Measurements from ENCODE around the gene CAMKMT. TPM values are rescaled to one million over a fixed set of nuclear protein-coding genes. Genes with fewer than 3 reads are reported as not detected.

CAMKMT gene
- total RNA-seq, 5 donors from 2014 or later (not counting 1 experiment from before 2014, with no cell fraction given) = 11.9 to 20.2 (median 16.5) TPM

- H3K27me3 Mint-ChIP-seq = no peaks in the 10 kb centered on the region
- H3K9me3 ChIP-seq = no peaks in the 10 kb centered on the region
- ChIA-PET CTCF (no interaction called here), POLR2A (no interaction called here)
- no peaks in the 10 kb centered on the region for H3K27me3 ChIP-seq (replicated peaks in 1 of 2; ENCODE audit: control insufficient read depth in 2 of 2, extremely low read depth in 1 of 2, insufficient read depth in 2 of 2, low read length in 1 of 2)
- DNase-seq = no peak
- no peaks in the 10 kb centered on the region for H3K36me3 ChIP-seq (ENCODE audit: control insufficient read depth in 2 of 2, extremely low read depth in 1 of 2, insufficient read depth in 1 of 2, low read length in 1 of 2)
- WGBS (ENCODE audit: insufficient coverage) = 100% methylated on average over 1 of the region's 2 CpGs
- H3K27ac ChIP-seq (ENCODE audit: low read length) = no peak overlapping the region
- H3K27ac Mint-ChIP-seq = no peak overlapping the region
- H3K9me3 Mint-ChIP-seq = peaks cover 0 to 3% (median 0%) of the 10 kb centered on the region in 3 donors
- no peak for ATAC-seq (replicated peaks in 1 of 4)
- peaks cover 0 to 19% (median 0%) of the 10 kb centered on the region in 3 donors for H3K4me1 Mint-ChIP-seq
- H3K4me1 ChIP-seq (ENCODE audit: control insufficient read depth in 1 of 2, extremely low read depth in 1 of 2, insufficient read depth in 2 of 2, low read length in 2 of 2) = peaks cover 4 to 26% of the 10 kb centered on the region in 2 experiments
- H3K4me3 Mint-ChIP-seq = no peak overlapping the region
- H3K36me3 Mint-ChIP-seq = peaks cover 12% of the 10 kb centered on the region
- no peak overlapping the region for H3K4me3 ChIP-seq (ENCODE audit: control insufficient read depth in 1 of 2, extremely low read depth in 1 of 2, low read length in 1 of 2)
These were observed 258.6 kb downstream of the CAMKMT start for GRCh38 chr2:44620189-44620990.

DNA sequence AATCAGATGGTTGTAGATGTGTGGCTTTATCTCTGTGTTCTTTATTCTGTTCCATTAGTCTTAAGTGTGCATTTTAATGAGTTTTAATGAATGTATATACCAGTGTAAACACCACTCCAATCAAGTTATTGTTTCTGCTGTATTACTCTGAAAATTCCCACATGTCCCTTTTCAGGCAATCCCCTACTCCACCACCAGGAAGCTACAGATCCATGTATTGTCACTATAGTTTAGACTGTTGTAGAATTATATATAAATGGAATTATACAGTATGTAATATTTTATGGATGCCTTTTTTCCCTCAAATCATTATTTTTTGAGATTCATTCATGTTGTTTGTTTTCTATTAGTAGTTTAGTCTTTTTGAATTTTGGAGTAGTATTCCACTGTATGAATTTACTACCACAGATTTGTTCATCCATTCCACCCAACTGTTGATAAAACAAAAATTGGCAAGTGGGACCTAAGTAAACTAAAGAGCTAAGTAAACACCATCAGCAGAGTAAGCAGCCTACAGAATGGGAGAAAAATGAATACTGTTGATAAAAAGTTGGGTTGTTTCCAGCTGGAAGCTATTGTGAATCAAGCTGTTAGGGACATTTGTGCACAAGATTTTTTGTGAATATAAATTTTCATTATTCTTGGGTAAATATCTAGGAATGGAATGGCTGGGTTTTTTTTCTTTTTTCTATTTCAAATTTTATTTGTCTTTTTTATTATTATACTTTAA lies 262.0 kb downstream of the CAMKMT start:
- Histone ChIP-seq H3K27me3 (replicated peaks in 1 of 2; ENCODE audit: control insufficient read depth in 2 of 2, extremely low read depth in 1 of 2, insufficient read depth in 2 of 2, low read length in 1 of 2) (no peaks in the 10 kb centered on the region), H3K4me3 (ENCODE audit: control insufficient read depth in 1 of 2, extremely low read depth in 1 of 2, low read length in 1 of 2) (no peak overlapping the region), H3K4me1 (ENCODE audit: control insufficient read depth in 1 of 2, extremely low read depth in 1 of 2, insufficient read depth in 2 of 2, low read length in 2 of 2) (no peaks in the 10 kb centered on the region), H3K27ac (ENCODE audit: low read length) (no peak overlapping the region), H3K36me3 (ENCODE audit: control insufficient read depth in 2 of 2, extremely low read depth in 1 of 2, insufficient read depth in 1 of 2, low read length in 1 of 2) (no peaks in the 10 kb centered on the region), H3K9me3 (no peaks in the 10 kb centered on the region)
- no peak overlapping the region for H3K27ac Mint-ChIP-seq
- no peaks in the 10 kb centered on the region for H3K27me3 Mint-ChIP-seq
- ChIA-PET CTCF (no interaction called here), POLR2A (no interaction called here)
- peaks cover 0 to 17% (median 2%) of the 10 kb centered on the region in 3 donors for H3K9me3 Mint-ChIP-seq
- H3K36me3 Mint-ChIP-seq = peaks cover 21% of the 10 kb centered on the region
- H3K4me1 Mint-ChIP-seq = peaks cover 0 to 2% (median 0%) of the 10 kb centered on the region in 3 donors
- DNase-seq (no peak), ATAC-seq (replicated peaks in 1 of 4) (no peak)
- no peak overlapping the region for H3K4me3 Mint-ChIP-seq

DNA sequence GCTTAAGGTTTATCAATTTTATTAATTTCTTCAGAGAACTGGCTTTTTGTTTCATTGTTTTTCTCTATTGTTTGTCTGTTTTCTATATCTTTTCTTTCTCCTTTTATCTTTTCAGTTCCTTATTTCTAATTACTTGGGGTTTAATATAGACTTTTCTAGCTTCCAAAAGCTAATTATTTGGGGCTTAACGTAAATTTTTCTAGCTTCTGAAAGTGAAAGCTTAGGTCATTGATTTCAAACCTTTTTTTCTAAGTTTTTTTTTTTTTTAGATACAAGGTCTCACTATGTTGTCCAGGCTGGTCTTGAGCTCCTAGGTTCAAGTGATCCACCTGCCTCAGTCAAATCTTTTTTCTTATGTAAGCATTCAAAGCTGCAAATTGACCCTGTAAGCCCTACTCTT lies 266.6 kb downstream of the CAMKMT start:
- ChIA-PET POLR2A (interaction anchor here in 1 of 2 donors (0.6 kb wide), 1 partner anchor 356 kb away, joined by 3 read pairs; no protein-coding TSS in a partner anchor), CTCF (interaction anchor here in 1 of 2 donors (0.6 to 0.7 kb wide), 2 partner anchors 30 to 254 kb away, joined by 3 to 6 read pairs; no protein-coding TSS in a partner anchor)
- DNase-seq = no peak
- Mint-ChIP-seq H3K27ac (no peak overlapping the region), H3K9me3 (peaks cover 0 to 14% (median 2%) of the 10 kb centered on the region in 3 donors), H3K4me3 (no peak overlapping the region), H3K27me3 (no peaks in the 10 kb centered on the region), H3K4me1 (peaks cover 0 to 2% (median 0%) of the 10 kb centered on the region in 3 donors), H3K36me3 (peaks cover 24% of the 10 kb centered on the region)
- Histone ChIP-seq H3K4me3 (ENCODE audit: control insufficient read depth in 1 of 2, extremely low read depth in 1 of 2, low read length in 1 of 2) (no peak overlapping the region), H3K27me3 (replicated peaks in 1 of 2; ENCODE audit: control insufficient read depth in 2 of 2, extremely low read depth in 1 of 2, insufficient read depth in 2 of 2, low read length in 1 of 2) (no peaks in the 10 kb centered on the region), H3K27ac (ENCODE audit: low read length) (no peak overlapping the region), H3K9me3 (no peaks in the 10 kb centered on the region), H3K36me3 (ENCODE audit: control insufficient read depth in 2 of 2, extremely low read depth in 1 of 2, insufficient read depth in 1 of 2, low read length in 1 of 2) (no peaks in the 10 kb centered on the region), H3K4me1 (ENCODE audit: control insufficient read depth in 1 of 2, extremely low read depth in 1 of 2, insufficient read depth in 2 of 2, low read length in 2 of 2) (no peaks in the 10 kb centered on the region)
- no peak for ATAC-seq (replicated peaks in 1 of 4)
- WGBS (ENCODE audit: insufficient coverage) = no CpG with 5 or more reads among the region's 1 CpG

DNA sequence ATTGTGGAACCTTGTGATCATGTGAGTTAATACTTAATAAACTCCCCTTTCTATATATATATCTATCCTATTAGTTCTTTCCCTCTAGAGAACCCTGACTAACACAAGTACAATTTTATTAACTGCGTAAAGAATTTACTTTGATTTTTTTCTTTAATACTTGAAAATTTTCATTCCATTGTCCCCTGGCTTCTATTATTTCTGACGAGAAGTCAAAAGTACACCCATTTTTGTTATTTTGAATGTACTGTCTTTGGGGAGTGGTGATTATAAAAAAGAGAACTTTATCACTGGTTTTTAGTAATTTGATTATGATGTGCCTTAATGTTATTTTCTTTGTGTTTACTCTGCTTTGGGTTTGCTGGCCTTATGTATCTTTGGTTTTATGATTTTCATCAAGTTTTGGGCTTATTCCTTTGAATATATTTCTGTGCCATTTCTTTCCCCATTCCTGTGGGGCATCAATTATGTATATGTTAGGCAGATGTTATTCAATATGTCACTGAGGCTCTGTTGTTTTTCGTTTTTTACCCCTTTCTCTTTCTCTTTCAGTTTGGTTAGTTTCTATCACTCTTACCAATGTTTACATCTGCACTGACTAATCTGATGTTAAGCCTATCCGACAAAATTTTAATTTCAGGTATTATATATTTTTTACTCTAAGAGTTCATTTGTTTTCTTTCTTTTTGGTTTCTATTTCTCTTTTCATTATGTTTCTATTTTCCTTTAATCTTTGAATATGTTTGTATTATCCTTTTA lies 271.4 kb downstream of the CAMKMT start:
- Histone ChIP-seq H3K27me3 (replicated peaks in 1 of 2; ENCODE audit: control insufficient read depth in 2 of 2, extremely low read depth in 1 of 2, insufficient read depth in 2 of 2, low read length in 1 of 2) (no peaks in the 10 kb centered on the region), H3K4me3 (ENCODE audit: control insufficient read depth in 1 of 2, extremely low read depth in 1 of 2, low read length in 1 of 2) (no peak overlapping the region), H3K4me1 (ENCODE audit: control insufficient read depth in 1 of 2, extremely low read depth in 1 of 2, insufficient read depth in 2 of 2, low read length in 2 of 2) (no peaks in the 10 kb centered on the region), H3K27ac (ENCODE audit: low read length) (no peak overlapping the region), H3K36me3 (ENCODE audit: control insufficient read depth in 2 of 2, extremely low read depth in 1 of 2, insufficient read depth in 1 of 2, low read length in 1 of 2) (no peaks in the 10 kb centered on the region), H3K9me3 (no peaks in the 10 kb centered on the region)
- Mint-ChIP-seq H3K27ac (no peak overlapping the region), H3K4me3 (no peak overlapping the region), H3K4me1 (peaks cover 0 to 2% (median 0%) of the 10 kb centered on the region in 3 donors), H3K27me3 (no peaks in the 10 kb centered on the region), H3K36me3 (peaks cover 28% of the 10 kb centered on the region), H3K9me3 (no peaks in the 10 kb centered on the region)
- ChIA-PET CTCF (no interaction called here), POLR2A (no interaction called here)
- ATAC-seq (replicated peaks in 1 of 4) (no peak), DNase-seq (no peak)
- WGBS (ENCODE audit: insufficient coverage) = no CpG with 5 or more reads among the region's 4 CpGs

DNA sequence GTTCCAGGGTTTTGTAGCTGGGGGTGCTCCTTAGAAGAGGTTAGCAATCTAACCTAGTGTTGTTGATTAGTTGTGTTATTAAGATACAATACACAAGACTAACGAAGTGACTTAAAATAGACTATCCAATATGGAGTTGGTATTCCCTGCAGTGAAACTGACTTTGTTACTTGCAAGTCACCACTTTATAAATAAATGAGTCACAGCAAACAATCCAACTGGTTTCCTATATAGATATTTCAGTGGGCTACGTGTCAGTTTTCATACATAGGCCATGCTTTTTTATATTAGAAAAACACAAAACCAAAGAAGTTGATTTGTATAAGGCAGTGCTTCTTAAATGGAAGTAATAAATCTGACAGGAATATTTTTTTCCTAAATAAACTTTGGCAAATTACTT lies 274.0 kb downstream of the CAMKMT start:
- ATAC-seq (replicated peaks in 1 of 4) (no peak), DNase-seq (no peak)
- peaks cover 0 to 2% (median 0%) of the 10 kb centered on the region in 3 donors for H3K4me1 Mint-ChIP-seq
- ChIA-PET POLR2A (no interaction called here), CTCF (interaction anchor here in 1 of 2 donors (0.5 kb wide), 1 partner anchor 730 kb away, joined by 3 read pairs; no protein-coding TSS in a partner anchor)
- no peak overlapping the region for H3K27ac Mint-ChIP-seq
- no peaks in the 10 kb centered on the region for H3K27me3 ChIP-seq (replicated peaks in 1 of 2; ENCODE audit: control insufficient read depth in 2 of 2, extremely low read depth in 1 of 2, insufficient read depth in 2 of 2, low read length in 1 of 2)
- no peaks in the 10 kb centered on the region for H3K9me3 Mint-ChIP-seq
- no peaks in the 10 kb centered on the region for H3K27me3 Mint-ChIP-seq
- H3K36me3 ChIP-seq (ENCODE audit: control insufficient read depth in 2 of 2, extremely low read depth in 1 of 2, insufficient read depth in 1 of 2, low read length in 1 of 2) = no peaks in the 10 kb centered on the region
- no peak overlapping the region for H3K27ac ChIP-seq (ENCODE audit: low read length)
- no peaks in the 10 kb centered on the region for H3K9me3 ChIP-seq
- H3K36me3 Mint-ChIP-seq = peaks cover 20% of the 10 kb centered on the region
- no peaks in the 10 kb centered on the region for H3K4me1 ChIP-seq (ENCODE audit: control insufficient read depth in 1 of 2, extremely low read depth in 1 of 2, insufficient read depth in 2 of 2, low read length in 2 of 2)
- no CpG with 5 or more reads among the region's 2 CpGs for WGBS (ENCODE audit: insufficient coverage)
- H3K4me3 ChIP-seq (ENCODE audit: control insufficient read depth in 1 of 2, extremely low read depth in 1 of 2, low read length in 1 of 2) = no peak overlapping the region
- H3K4me3 Mint-ChIP-seq = no peak overlapping the region

DNA sequence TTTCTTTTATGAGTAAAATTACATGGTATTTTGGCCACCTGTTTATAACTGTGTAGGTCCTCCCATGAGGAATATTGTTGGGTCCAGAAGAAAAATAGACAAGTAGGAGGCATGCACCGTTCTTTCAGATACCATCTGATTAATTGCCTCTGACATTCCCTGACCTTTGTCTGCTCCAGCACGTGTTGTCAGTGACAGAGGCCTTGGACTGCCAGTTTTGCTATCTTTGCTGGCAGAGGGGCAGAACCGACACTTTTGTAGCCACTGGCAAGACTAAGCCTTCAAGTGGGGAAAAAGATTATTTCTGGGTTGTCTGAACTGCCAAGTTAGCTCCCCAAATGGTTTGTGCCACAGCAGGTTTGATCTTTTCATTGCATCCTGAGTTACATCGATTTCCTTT lies 276.9 kb downstream of the CAMKMT start:
- DNase-seq (no peak), ATAC-seq (replicated peaks in 1 of 4) (no peak)
- Histone ChIP-seq H3K27ac (ENCODE audit: low read length) (no peak overlapping the region), H3K4me1 (ENCODE audit: control insufficient read depth in 1 of 2, extremely low read depth in 1 of 2, insufficient read depth in 2 of 2, low read length in 2 of 2) (no peaks in the 10 kb centered on the region), H3K9me3 (no peaks in the 10 kb centered on the region), H3K36me3 (ENCODE audit: control insufficient read depth in 2 of 2, extremely low read depth in 1 of 2, insufficient read depth in 1 of 2, low read length in 1 of 2) (no peaks in the 10 kb centered on the region), H3K27me3 (replicated peaks in 1 of 2; ENCODE audit: control insufficient read depth in 2 of 2, extremely low read depth in 1 of 2, insufficient read depth in 2 of 2, low read length in 1 of 2) (no peaks in the 10 kb centered on the region), H3K4me3 (ENCODE audit: control insufficient read depth in 1 of 2, extremely low read depth in 1 of 2, low read length in 1 of 2) (no peak overlapping the region)
- CTCF ChIA-PET = no interaction called here
- Mint-ChIP-seq H3K27ac (no peak overlapping the region), H3K27me3 (no peaks in the 10 kb centered on the region), H3K4me1 (no peaks in the 10 kb centered on the region), H3K9me3 (no peaks in the 10 kb centered on the region), H3K4me3 (no peak overlapping the region), H3K36me3 (peaks cover 9% of the 10 kb centered on the region)
- 90% methylated on average over 3 of the region's 4 CpGs for WGBS (ENCODE audit: insufficient coverage)
- POLR2A ChIA-PET = no interaction called here

Measured in T-cell (primary cell).